ENCODE measurements around the gene SYNJ2BP. TPM values are rescaled to one million over a fixed set of nuclear protein-coding genes. Genes with fewer than 3 reads are reported as not detected.
"Not testable (repeated sequence)": the region's sequence is repeated elsewhere in the genome, so short reads cannot be mapped to it uniquely, and the experiment has no call there.

The SYNJ2BP gene
- total and polyA plus RNA-seq, 2 of the 13 experiments (the other 11 are each of a cell fraction or from before 2014, with no cell fraction given) = 18.1 to 28.6 TPM

GRCh38 chr14:70426555-70426954 is 9.7 kb upstream of the SYNJ2BP start:
- H4K20me1 ChIP-seq (ENCODE audit: insufficient read depth, low read length); POLR2A ChIA-PET; H3K79me2 ChIP-seq (ENCODE audit: insufficient read depth, low read length); H3K27ac ChIP-seq (ENCODE audit: extremely low read length, insufficient read depth, low read length); CTCF ChIA-PET (ENCODE audit: low intra/inter-chr PET ratio, low total read pairs); ATAC-seq; intact Hi-C loops (cut with micrococcal nuclease; ENCODE audit: unreplicated experiment); DNase-seq (ENCODE audit: low spot score); H3K4me3 ChIP-seq (replicated peaks in 1 of 3; ENCODE audit: insufficient read depth in 1 of 3, low read depth in 2 of 3, low read length in 3 of 3); in situ Hi-C loops (cut with HindIII; ENCODE audit: extremely low pct_ligation_motif_present, low pct_unique_long_range_greater_than_20kb); BruUV-seq (replicated peaks); H3K4me2 ChIP-seq (ENCODE audit: low read depth, low read length); H3K36me3 ChIP-seq (replicated peaks in 1 of 2; ENCODE audit: control insufficient read depth in 1 of 2, insufficient read depth in 2 of 2, low read length in 2 of 2); H3K9ac ChIP-seq (ENCODE audit: insufficient read depth, low read depth, low read length); FAIRE-seq; H2AFZ ChIP-seq (ENCODE audit: low read length); H3K27me3 ChIP-seq (ENCODE audit: control insufficient read depth in 1 of 2, insufficient read depth in 2 of 2, low read length in 2 of 2); H3K4me1 ChIP-seq (ENCODE audit: insufficient read depth, low read length): not testable (repeated sequence)
- H3K9me3 ChIP-seq (ENCODE audit: low read length) = peaks cover 17% of the 10 kb centered on the region; the same call in 1 of the 2 replicates
- 2% methylated on average over 3 of the region's 4 CpGs for WGBS (ENCODE audit: low lambda C conversion rate)
- peak; percentile 93 for TF ChIP-seq ZNF761 (CRISPR knock-in tag; conservative IDR thresholded peaks at IDR 0.05)

- FAIRE-seq (no peak), ATAC-seq (no peak), DNase-seq (ENCODE audit: low spot score) (no peak)
- WGBS (ENCODE audit: low lambda C conversion rate) = 8% methylated on average over 1 of the region's 1 CpG
- Histone ChIP-seq H2AFZ (ENCODE audit: low read length) (no peak overlapping the region), H3K27me3 (ENCODE audit: control insufficient read depth in 1 of 2, insufficient read depth in 2 of 2, low read length in 2 of 2) (peaks cover 0 to 3% of the 10 kb centered on the region in 2 experiments; a peak in 1 of 5 replicates), H3K4me1 (ENCODE audit: insufficient read depth, low read length) (no peaks in the 10 kb centered on the region), H4K20me1 (ENCODE audit: insufficient read depth, low read length) (no peaks in the 10 kb centered on the region), H3K9ac (ENCODE audit: insufficient read depth, low read depth, low read length) (no peak overlapping the region), H3K4me3 (replicated peaks in 1 of 3; ENCODE audit: insufficient read depth in 1 of 3, low read depth in 2 of 3, low read length in 3 of 3) (no peak overlapping the region), H3K79me2 (ENCODE audit: insufficient read depth, low read length) (no peaks in the 10 kb centered on the region), H3K4me2 (ENCODE audit: low read depth, low read length) (no peak overlapping the region), H3K36me3 (replicated peaks in 1 of 2; ENCODE audit: control insufficient read depth in 1 of 2, insufficient read depth in 2 of 2, low read length in 2 of 2) (no peaks in the 10 kb centered on the region), H3K27ac (ENCODE audit: extremely low read length, insufficient read depth, low read length) (no peak overlapping the region), H3K9me3 (ENCODE audit: low read length) (peaks cover 8% of the 10 kb centered on the region; the same call in 1 of the 2 replicates)
- no TSS peak for BruUV-seq (replicated peaks)
- intact Hi-C loops (cut with micrococcal nuclease; ENCODE audit: unreplicated experiment) = no loop called here
- in situ Hi-C loops (cut with HindIII; ENCODE audit: extremely low pct_ligation_motif_present, low pct_unique_long_range_greater_than_20kb) = no loop called here
- ChIA-PET POLR2A (no interaction called here), CTCF (ENCODE audit: low intra/inter-chr PET ratio, low total read pairs) (no interaction called here)
- TF ChIP-seq ZNF124 (CRISPR knock-in tag; IDR thresholded peaks at IDR 0.05) (no peak), NFRKB (IDR thresholded peaks at IDR 0.05) (no peak), FOXK2 (IDR thresholded peaks at IDR 0.05) (no peak), ZBTB38 (CRISPR knock-in tag; IDR thresholded peaks at IDR 0.05) (no peak), ZMYM3 (CRISPR knock-in tag; IDR thresholded peaks at IDR 0.05) (no peak), ZKSCAN5 (CRISPR knock-in tag; IDR thresholded peaks at IDR 0.05) (no peak), SIN3B (IDR thresholded peaks at IDR 0.05; ENCODE audit: low read length) (no peak)
- TF ChIP-seq, protein P1, sequence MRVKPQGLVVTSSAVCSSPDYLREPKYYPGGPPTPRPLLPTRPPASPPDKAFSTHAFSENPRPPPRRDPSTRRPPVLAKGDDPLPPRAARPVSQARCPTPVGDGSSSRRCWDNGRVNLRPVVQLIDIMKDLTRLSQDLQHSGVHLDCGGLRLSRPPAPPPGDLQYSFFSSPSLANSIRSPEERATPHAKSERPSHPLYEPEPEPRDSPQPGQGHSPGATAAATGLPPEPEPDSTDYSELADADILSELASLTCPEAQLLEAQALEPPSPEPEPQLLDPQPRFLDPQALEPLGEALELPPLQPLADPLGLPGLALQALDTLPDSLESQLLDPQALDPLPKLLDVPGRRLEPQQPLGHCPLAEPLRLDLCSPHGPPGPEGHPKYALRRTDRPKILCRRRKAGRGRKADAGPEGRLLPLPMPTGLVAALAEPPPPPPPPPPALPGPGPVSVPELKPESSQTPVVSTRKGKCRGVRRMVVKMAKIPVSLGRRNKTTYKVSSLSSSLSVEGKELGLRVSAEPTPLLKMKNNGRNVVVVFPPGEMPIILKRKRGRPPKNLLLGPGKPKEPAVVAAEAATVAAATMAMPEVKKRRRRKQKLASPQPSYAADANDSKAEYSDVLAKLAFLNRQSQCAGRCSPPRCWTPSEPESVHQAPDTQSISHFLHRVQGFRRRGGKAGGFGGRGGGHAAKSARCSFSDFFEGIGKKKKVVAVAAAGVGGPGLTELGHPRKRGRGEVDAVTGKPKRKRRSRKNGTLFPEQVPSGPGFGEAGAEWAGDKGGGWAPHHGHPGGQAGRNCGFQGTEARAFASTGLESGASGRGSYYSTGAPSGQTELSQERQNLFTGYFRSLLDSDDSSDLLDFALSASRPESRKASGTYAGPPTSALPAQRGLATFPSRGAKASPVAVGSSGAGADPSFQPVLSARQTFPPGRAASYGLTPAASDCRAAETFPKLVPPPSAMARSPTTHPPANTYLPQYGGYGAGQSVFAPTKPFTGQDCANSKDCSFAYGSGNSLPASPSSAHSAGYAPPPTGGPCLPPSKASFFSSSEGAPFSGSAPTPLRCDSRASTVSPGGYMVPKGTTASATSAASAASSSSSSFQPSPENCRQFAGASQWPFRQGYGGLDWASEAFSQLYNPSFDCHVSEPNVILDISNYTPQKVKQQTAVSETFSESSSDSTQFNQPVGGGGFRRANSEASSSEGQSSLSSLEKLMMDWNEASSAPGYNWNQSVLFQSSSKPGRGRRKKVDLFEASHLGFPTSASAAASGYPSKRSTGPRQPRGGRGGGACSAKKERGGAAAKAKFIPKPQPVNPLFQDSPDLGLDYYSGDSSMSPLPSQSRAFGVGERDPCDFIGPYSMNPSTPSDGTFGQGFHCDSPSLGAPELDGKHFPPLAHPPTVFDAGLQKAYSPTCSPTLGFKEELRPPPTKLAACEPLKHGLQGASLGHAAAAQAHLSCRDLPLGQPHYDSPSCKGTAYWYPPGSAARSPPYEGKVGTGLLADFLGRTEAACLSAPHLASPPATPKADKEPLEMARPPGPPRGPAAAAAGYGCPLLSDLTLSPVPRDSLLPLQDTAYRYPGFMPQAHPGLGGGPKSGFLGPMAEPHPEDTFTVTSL (CRISPR knock-in tag; IDR thresholded peaks at IDR 0.05; ENCODE audit: borderline replicate concordance) = no peak
- TF ChIP-seq, protein P2, sequence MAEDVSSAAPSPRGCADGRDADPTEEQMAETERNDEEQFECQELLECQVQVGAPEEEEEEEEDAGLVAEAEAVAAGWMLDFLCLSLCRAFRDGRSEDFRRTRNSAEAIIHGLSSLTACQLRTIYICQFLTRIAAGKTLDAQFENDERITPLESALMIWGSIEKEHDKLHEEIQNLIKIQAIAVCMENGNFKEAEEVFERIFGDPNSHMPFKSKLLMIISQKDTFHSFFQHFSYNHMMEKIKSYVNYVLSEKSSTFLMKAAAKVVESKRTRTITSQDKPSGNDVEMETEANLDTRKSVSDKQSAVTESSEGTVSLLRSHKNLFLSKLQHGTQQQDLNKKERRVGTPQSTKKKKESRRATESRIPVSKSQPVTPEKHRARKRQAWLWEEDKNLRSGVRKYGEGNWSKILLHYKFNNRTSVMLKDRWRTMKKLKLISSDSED (CRISPR knock-in tag; IDR thresholded peaks at IDR 0.05) = no peak
- TF ChIP-seq, protein P3, sequence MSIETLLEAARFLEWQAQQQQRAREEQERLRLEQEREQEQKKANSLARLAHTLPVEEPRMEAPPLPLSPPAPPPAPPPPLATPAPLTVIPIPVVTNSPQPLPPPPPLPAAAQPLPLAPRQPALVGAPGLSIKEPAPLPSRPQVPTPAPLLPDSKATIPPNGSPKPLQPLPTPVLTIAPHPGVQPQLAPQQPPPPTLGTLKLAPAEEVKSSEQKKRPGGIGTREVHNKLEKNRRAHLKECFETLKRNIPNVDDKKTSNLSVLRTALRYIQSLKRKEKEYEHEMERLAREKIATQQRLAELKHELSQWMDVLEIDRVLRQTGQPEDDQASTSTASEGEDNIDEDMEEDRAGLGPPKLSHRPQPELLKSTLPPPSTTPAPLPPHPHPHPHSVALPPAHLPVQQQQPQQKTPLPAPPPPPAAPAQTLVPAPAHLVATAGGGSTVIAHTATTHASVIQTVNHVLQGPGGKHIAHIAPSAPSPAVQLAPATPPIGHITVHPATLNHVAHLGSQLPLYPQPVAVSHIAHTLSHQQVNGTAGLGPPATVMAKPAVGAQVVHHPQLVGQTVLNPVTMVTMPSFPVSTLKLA (IDR thresholded peaks at IDR 0.05) = no peak
Measured at GRCh38 chr14:70425354-70425753, 8.5 kb upstream of the SYNJ2BP start.

All from HepG2 (cell line).